NCI-H128 (cell line): ENCODE measurements around the gene SPINK14.

Source experiments
- DNase-seq: peaks from one replicate; lab custom pipeline; 2025; ENCODE audit not compliant: unreplicated experiment; lab: John Stamatoyannopoulos, UW

Gene SPINK14

DNA sequence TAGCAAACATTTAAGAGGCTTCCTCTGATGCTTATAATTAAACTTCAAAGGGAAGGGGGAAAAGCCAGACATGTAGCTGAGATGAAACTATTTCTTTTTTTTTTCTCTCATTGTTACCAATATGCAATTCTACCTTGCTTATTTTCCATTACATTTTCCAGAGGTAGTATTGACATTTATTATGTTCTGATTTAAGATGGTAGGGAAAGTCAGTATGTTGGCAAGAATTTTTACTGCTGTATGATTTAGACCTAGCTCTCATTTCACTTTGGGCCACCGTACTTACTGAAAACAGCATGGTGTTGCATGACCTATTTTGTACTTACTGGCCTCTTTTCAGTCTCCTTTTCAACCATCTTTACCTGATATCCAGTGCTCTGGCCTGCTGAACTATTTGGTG is 24.9 kb downstream of the SPINK14 start:
- no peak for DNase-seq

DNA sequence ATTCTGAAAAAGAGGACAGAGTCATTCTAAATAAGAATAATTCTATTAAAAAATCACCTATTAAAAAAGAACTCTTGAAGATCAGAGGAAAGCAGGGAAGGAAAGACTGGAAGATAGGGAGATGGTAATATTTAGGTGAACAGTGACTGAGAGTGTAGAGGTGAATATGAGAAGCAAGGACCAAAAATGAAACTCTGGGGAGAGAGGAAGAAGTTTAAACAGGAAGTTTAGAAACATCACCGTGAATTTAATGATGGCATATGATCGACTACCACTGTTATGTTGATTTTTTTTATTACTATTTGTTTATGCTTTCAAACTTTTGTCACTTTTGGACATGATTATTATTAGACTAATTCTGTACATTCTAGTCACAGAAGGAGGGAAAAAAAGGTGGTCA is 32.8 kb downstream of the SPINK14 start:
- DNase-seq: no peak

DNA sequence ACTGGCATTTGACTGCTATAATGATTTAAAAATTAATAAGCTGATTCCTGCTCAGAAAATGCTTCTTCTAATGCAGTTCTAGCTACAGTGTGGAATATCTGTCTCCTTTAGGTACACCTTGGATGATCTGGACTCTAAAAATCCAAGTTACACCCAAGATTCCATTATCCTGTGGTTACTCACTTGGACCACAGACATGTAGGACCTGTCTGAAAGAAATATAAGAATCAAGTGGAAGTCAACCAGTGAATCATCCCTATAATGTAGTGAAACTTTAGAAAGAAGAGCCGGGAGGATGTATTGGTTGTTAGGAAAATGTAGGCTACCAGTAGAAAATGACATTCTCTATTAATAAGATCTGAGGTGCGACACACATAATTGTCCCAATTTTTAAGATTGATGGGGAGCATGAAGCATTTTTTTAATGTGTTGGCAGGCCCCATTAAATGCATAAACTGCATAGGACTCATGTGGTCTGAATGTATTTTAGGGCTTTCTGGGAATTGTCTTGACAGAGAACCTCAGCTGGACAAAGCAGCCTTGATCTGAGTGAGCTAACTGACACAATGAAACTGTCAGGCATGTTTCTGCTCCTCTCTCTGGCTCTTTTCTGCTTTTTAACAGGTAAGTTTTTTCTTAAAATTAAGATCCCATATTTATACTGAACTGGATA is 34.3 kb downstream of the SPINK14 start, which contains the start of gene SPINK6:
Gene SPINK6 (plus strand): TSS at position 512 of the 673 bp plus-strand sequence. CDS start 55 bp downstream, at position 567.
- DNase-seq: no peak

DNA sequence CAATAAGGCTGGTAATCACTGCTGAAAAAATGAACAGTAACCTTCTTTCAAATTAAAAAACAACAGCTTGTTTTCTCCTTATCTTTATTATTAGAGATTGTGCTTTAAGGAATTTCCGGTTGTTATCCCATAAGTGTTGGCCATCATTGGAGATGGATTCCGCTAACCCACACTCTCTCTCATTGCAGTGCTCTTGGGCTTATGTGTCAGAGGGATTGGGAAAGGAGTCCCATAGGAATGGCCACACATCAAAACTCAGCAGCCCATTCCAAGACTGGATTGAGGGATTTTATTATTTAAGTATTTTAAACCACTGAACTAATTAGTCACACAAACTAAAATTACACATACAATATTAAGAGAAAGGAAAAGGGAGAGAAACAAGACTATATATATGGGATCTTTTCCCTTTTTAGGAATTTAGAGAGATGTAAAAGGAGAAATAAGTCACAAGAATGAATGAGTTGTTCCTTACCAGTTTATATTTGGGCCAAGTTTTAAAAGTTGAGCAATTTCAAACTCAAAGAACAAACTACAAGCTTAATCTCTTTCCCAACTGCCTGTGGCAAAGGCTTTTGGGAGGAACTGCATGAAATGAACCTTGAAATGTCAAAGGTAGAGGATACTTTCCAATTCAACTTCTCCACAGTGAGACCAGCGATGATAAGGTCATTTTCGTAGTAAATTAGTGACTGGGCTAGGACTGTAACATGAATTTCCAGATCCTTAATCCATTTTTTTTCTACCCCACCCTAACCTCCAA is 36.9 kb downstream of the SPINK14 start:
- no peak for DNase-seq

DNA sequence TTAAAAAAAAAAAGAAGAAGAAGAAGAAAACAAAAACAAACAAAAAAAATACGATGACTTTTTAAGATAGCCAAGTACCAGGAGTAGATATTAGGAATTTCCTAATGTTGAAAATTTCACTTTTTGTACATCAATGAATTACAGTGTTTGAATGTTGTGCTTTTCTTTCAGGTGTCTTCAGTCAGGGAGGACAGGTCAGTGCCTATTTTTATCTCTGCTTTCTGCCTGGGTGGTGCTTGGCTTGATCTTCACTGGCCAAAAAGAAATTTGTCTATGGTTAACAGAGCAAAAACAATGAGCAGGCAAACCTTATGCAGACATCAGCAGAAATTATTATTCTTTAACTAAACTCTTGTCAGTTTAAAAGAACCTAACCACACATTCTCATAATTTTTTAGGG is 37.5 kb downstream of the SPINK14 start:
- no peak for DNase-seq

DNA sequence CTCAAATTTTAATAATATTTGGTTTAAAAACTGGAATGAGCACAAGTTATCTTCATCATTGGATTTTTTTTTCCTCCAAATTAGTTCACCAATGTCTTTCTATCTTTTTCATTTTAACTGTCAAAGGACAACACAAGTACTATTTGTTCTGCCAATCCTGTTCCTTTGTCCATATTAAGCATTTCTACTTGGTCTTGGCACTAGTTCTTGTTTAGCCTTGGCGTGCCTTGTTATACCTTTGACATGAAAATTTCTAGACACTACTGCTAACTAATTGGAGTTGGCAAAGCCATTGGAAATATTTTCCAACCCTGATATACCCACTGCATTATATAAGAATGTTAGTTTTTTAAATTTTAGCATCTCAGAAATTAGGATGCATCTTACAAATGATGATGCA is 38.3 kb downstream of the SPINK14 start:
- no peak for DNase-seq

DNA sequence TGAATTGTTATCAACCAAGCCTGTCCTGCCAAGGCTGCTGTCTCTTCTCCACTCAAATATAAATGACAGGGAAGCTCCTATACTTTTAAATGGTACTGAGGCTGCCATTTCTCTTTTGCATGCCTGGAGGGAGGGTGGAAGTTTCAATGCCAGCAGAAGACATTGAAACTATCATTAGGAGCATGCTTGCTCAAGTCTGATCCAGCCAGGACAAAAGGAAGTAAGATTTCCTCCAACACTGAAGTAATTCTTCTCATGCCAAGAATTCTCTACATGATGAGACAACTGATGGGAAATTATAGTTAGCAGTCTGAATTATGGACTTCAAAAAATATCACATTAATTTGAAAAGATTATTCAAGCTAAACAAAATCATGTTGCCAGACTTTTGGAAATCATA is 39.9 kb downstream of the SPINK14 start:
- DNase-seq: no peak

DNA sequence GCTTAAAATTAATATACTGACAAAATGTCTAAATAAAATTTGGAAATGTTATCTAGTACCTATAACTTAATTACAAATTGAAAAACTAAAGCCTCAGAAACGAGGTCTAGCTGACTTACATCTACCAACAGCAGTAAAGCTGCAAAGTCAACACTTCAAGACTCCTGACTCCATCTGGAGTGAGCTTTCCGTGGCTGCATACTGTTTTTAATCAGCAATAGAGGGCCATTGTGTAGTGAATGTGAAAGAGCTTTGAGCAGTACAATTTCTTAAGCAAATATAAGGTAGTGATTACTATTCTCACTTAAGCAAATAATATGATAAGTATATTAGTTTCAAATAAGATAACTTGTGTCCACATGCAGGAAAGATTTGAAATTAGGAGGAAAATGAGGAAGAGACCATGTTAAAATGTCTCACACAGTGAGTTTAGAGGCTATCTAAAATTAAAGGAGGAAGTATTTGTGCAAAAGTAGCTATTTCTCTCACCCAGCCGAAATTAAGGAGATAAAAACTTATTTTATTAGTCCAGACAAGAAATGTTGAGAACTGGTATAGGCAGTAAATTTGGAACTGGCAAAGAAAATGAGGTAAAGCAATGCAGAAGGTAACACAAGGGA is 40.9 kb downstream of the SPINK14 start:
- DNase-seq: no peak

DNA sequence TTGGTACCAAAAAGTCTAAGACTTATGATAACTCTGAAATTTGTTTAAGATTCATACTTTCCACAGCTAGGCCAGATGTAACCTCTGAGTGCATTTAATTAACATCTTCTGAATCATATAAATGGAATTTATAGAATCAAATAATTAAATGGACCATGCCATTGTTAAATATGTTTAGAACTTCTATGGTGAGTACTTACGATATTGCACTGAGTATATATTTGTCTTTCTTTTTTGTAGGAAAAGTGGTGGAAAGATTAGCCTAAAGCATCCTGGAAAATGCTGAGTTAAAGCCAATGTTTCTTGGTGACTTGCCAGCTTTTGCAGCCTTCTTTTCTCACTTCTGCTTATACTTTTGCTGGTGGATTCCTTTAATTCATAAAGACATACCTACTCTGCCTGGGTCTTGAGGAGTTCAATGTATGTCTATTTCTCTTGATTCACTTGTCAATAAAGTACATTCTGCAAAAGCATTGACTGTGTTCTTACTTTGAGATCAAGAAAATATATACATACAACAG is 46.4 kb downstream of the SPINK14 start:
- DNase-seq: no peak

DNA sequence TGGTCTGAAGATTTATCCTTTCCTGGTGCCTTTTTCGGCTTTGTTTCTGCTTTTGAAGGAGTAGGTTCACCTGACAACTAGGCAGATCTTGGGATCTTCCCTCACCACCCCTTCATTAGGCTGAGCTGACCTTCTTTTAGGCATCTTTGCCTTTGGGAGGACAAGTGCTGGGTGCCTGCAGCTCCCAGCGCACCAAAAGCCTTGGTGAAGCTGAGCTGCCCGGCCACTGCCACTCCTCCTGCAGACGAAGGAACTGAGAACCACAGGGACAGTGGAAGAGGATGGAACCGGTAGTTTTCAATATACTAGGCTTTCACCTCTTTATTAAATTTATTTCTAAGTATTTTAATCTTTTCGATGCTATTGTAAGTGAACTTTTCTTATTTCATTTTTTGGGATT is 53.2 kb downstream of the SPINK14 start:
- DNase-seq: no peak

DNA sequence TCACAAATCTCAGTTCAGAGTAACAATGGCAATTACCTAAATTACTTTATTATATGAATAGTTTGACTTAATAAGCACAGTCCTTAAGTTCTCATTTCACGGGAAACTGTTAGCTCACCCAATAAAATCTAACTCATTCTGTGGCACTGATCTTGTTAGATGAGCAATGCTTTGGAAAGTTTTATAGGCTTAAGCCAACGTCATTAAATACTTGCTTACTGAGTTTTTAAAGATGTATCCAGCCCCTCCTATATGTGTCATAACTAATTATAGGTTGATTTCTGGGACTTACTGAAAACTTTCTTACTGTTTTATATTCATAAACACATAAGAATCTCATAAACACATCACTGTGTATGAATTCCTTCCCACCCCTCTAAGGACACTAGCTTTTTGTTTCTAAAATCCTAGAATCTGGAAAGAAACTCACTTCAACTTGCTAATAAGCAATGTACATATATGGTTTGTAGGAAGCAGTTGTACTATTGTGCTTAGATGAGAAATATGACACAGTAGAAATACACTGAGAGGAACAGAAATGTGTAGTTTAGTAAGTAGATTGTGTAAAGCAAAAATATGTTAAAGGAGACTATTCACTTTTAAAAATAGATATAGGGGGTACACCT is 55.9 kb downstream of the SPINK14 start:
- no peak for DNase-seq
